Measurements from ENCODE around the gene KLHDC7A. TPM values are rescaled to one million over a fixed set of nuclear protein-coding genes. Genes with fewer than 3 reads are reported as not detected.

KLHDC7A gene
- total RNA-seq, 4 donors from 2014 or later: 0.32 to 0.68 TPM; not detected in 2

GRCh38 chr1:18491168-18491567, 10.4 kb downstream of the KLHDC7A start:
- Histone ChIP-seq H3K36me3 (no peaks in the 10 kb centered on the region), H3K27ac (no peak overlapping the region), H3K27me3 (peaks cover 9% of the 10 kb centered on the region), H3K9me3 (no peaks in the 10 kb centered on the region), H3K4me1 (no peaks in the 10 kb centered on the region), H3K4me3 (no peak overlapping the region)
- in situ Hi-C loops (cut with MboI; ENCODE audit: low pct_ligation_motif_present in 1 of 4, low pct_unique_long_range_greater_than_20kb in 1 of 4, low sequenced_read_pairs in 3 of 4): no loop called here
- intact Hi-C loops (cut with DNase I; ENCODE audit: low total_unique reads): no loop called here
- TF ChIP-seq POLR2AphosphoS5 (IDR thresholded peaks at IDR 0.05): no peak
- no peak for TF ChIP-seq CTCF (IDR thresholded peaks at IDR 0.05)
- TF ChIP-seq EP300 (IDR thresholded peaks at IDR 0.05; ENCODE audit: low read depth): no peak
- no peak for TF ChIP-seq POLR2A (IDR thresholded peaks at IDR 0.05)
- 55 to 73% methylated on average over 3 of the region's 3 CpGs for WGBS, 2 donors (ENCODE audit: low coverage in 1 of 2)
- no peak for DNase-seq

- intact Hi-C loops (cut with DNase I; ENCODE audit: low total_unique reads): no loop called here
- TF ChIP-seq POLR2A (IDR thresholded peaks at IDR 0.05): no peak
- TF ChIP-seq POLR2AphosphoS5 (IDR thresholded peaks at IDR 0.05): no peak
- TF ChIP-seq EP300 (IDR thresholded peaks at IDR 0.05; ENCODE audit: low read depth): no peak
- TF ChIP-seq CTCF (IDR thresholded peaks at IDR 0.05): no peak
- H3K27ac ChIP-seq: no peak overlapping the region
- peaks cover 9% of the 10 kb centered on the region for H3K27me3 ChIP-seq
- WGBS, 2 donors (ENCODE audit: low coverage in 1 of 2): 74 to 76% methylated on average over 3 of the region's 3 CpGs
- no peak for DNase-seq
- no peaks in the 10 kb centered on the region for H3K4me1 ChIP-seq
- in situ Hi-C loops (cut with MboI; ENCODE audit: low pct_ligation_motif_present in 1 of 4, low pct_unique_long_range_greater_than_20kb in 1 of 4, low sequenced_read_pairs in 3 of 4): no loop called here
- H3K4me3 ChIP-seq: no peak overlapping the region
- no peaks in the 10 kb centered on the region for H3K9me3 ChIP-seq
- H3K36me3 ChIP-seq: no peaks in the 10 kb centered on the region
These were observed 13.6 kb downstream of the KLHDC7A start for GRCh38 chr1:18494304-18494703.

GRCh38 chr1:18495635-18496034, 14.9 kb downstream of the KLHDC7A start:
- no peak for DNase-seq
- Histone ChIP-seq H3K9me3 (no peaks in the 10 kb centered on the region), H3K27me3 (no peaks in the 10 kb centered on the region), H3K36me3 (no peaks in the 10 kb centered on the region), H3K4me1 (no peaks in the 10 kb centered on the region), H3K27ac (no peak overlapping the region), H3K4me3 (no peak overlapping the region)
- WGBS, 2 donors (ENCODE audit: low coverage in 1 of 2): 74 to 80% methylated on average over 3 to 5 of the region's 5 CpGs
- intact Hi-C loops (cut with DNase I; ENCODE audit: low total_unique reads): no loop called here
- no peak for TF ChIP-seq POLR2A (IDR thresholded peaks at IDR 0.05)
- TF ChIP-seq EP300 (IDR thresholded peaks at IDR 0.05; ENCODE audit: low read depth): no peak
- no peak for TF ChIP-seq POLR2AphosphoS5 (IDR thresholded peaks at IDR 0.05)
- TF ChIP-seq CTCF (IDR thresholded peaks at IDR 0.05): no peak
- in situ Hi-C loops (cut with MboI; ENCODE audit: low pct_ligation_motif_present in 1 of 4, low pct_unique_long_range_greater_than_20kb in 1 of 4, low sequenced_read_pairs in 3 of 4): no loop called here

GRCh38 chr1:18496056-18496455, 15.3 kb downstream of the KLHDC7A start:
- no peak overlapping the region for H3K27ac ChIP-seq
- H3K4me3 ChIP-seq: no peak overlapping the region
- in situ Hi-C loops (cut with MboI; ENCODE audit: low pct_ligation_motif_present in 1 of 4, low pct_unique_long_range_greater_than_20kb in 1 of 4, low sequenced_read_pairs in 3 of 4) (no loop called here), intact Hi-C loops (cut with DNase I; ENCODE audit: low total_unique reads) (no loop called here)
- 83% methylated on average over 1 of the region's 1 CpG; no CpG with 5 or more reads in 1 of the 2 donors for WGBS, 2 donors (ENCODE audit: low coverage in 1 of 2)
- H3K27me3 ChIP-seq: no peaks in the 10 kb centered on the region
- H3K9me3 ChIP-seq: no peaks in the 10 kb centered on the region
- H3K4me1 ChIP-seq: no peaks in the 10 kb centered on the region
- TF ChIP-seq POLR2AphosphoS5 (IDR thresholded peaks at IDR 0.05): no peak
- no peak for TF ChIP-seq POLR2A (IDR thresholded peaks at IDR 0.05)
- no peak for TF ChIP-seq CTCF (IDR thresholded peaks at IDR 0.05)
- TF ChIP-seq EP300 (IDR thresholded peaks at IDR 0.05; ENCODE audit: low read depth): no peak
- H3K36me3 ChIP-seq: no peaks in the 10 kb centered on the region
- no peak for DNase-seq
